ENCODE measurements around the gene PSMG3. TPM values are rescaled to one million over a fixed set of nuclear protein-coding genes. Genes with fewer than 3 reads are reported as not detected.

PSMG3 gene
- total RNA-seq, 1 experiment from 2014 or later, result 49.8 TPM

GRCh38 chr7:1550005-1550845 is 19.6 kb downstream of the PSMG3 start:
- H3K4me3 ChIP-seq (ENCODE audit: insufficient read depth, low read depth, low read length), result no peak overlapping the region
- H3K27me3 ChIP-seq (ENCODE audit: control insufficient read depth, insufficient read depth, low read length), result no peaks in the 10 kb centered on the region
- H3K36me3 ChIP-seq (replicated peaks; ENCODE audit: control insufficient read depth, insufficient read depth, low read length), result no peaks in the 10 kb centered on the region
- DNase-seq, result no peak

GRCh38 chr7:1549357-1550004 is 20.4 kb downstream of the PSMG3 start:
- Histone ChIP-seq H3K36me3 (replicated peaks; ENCODE audit: control insufficient read depth, insufficient read depth, low read length) (no peaks in the 10 kb centered on the region), H3K27me3 (ENCODE audit: control insufficient read depth, insufficient read depth, low read length) (no peaks in the 10 kb centered on the region), H3K4me3 (ENCODE audit: insufficient read depth, low read depth, low read length) (no peak overlapping the region)
- no peak for DNase-seq

GRCh38 chr7:1548944-1549343 is 20.9 kb downstream of the PSMG3 start:
- Histone ChIP-seq H3K27me3 (ENCODE audit: control insufficient read depth, insufficient read depth, low read length) (no peaks in the 10 kb centered on the region), H3K4me3 (ENCODE audit: insufficient read depth, low read depth, low read length) (no peak overlapping the region), H3K36me3 (replicated peaks; ENCODE audit: control insufficient read depth, insufficient read depth, low read length) (no peaks in the 10 kb centered on the region)
- DNase-seq, result no peak

GRCh38 chr7:1548438-1548831 is 21.4 kb downstream of the PSMG3 start:
- no peak for DNase-seq
- H3K36me3 ChIP-seq (replicated peaks; ENCODE audit: control insufficient read depth, insufficient read depth, low read length), result no peaks in the 10 kb centered on the region
- no peaks in the 10 kb centered on the region for H3K27me3 ChIP-seq (ENCODE audit: control insufficient read depth, insufficient read depth, low read length)
- H3K4me3 ChIP-seq (ENCODE audit: insufficient read depth, low read depth, low read length), result no peak overlapping the region

GRCh38 chr7:1547777-1548437 is 21.9 kb downstream of the PSMG3 start:
- Histone ChIP-seq H3K36me3 (replicated peaks; ENCODE audit: control insufficient read depth, insufficient read depth, low read length) (no peaks in the 10 kb centered on the region), H3K4me3 (ENCODE audit: insufficient read depth, low read depth, low read length) (no peak overlapping the region), H3K27me3 (ENCODE audit: control insufficient read depth, insufficient read depth, low read length) (no peaks in the 10 kb centered on the region)
- no peak for DNase-seq

- no peak for DNase-seq
- no peaks in the 10 kb centered on the region for H3K27me3 ChIP-seq (ENCODE audit: control insufficient read depth, insufficient read depth, low read length)
Measured at GRCh38 chr7:1546909-1547776, 22.7 kb downstream of the PSMG3 start.

GRCh38 chr7:1546274-1546908 is 23.4 kb downstream of the PSMG3 start:
- Histone ChIP-seq H3K27me3 (ENCODE audit: control insufficient read depth, insufficient read depth, low read length) (no peaks in the 10 kb centered on the region), H3K4me3 (ENCODE audit: insufficient read depth, low read depth, low read length) (no peak overlapping the region), H3K36me3 (replicated peaks; ENCODE audit: control insufficient read depth, insufficient read depth, low read length) (no peaks in the 10 kb centered on the region; the same call in 1 of the 2 replicates)
- DNase-seq, result no peak

More at GRCh38 chr7:1546909-1547776, 22.7 kb downstream of the PSMG3 start:
- Histone ChIP-seq H3K4me3 (ENCODE audit: insufficient read depth, low read depth, low read length) (no peak overlapping the region), H3K36me3 (replicated peaks; ENCODE audit: control insufficient read depth, insufficient read depth, low read length) (no peaks in the 10 kb centered on the region; the same call in 1 of the 2 replicates)

GRCh38 chr7:1545417-1546246 is 24.2 kb downstream of the PSMG3 start:
- no peak for DNase-seq
- Histone ChIP-seq H3K27me3 (ENCODE audit: control insufficient read depth, insufficient read depth, low read length) (no peaks in the 10 kb centered on the region), H3K36me3 (replicated peaks; ENCODE audit: control insufficient read depth, insufficient read depth, low read length) (no peaks in the 10 kb centered on the region; the same call in 1 of the 2 replicates), H3K4me3 (ENCODE audit: insufficient read depth, low read depth, low read length) (no peak overlapping the region)

- no peaks in the 10 kb centered on the region for H3K27me3 ChIP-seq (ENCODE audit: control insufficient read depth, insufficient read depth, low read length)
- no peaks in the 10 kb centered on the region; the same call in 1 of the 2 replicates for H3K36me3 ChIP-seq (replicated peaks; ENCODE audit: control insufficient read depth, insufficient read depth, low read length)
- no peak for DNase-seq
- H3K4me3 ChIP-seq (ENCODE audit: insufficient read depth, low read depth, low read length), result no peak overlapping the region
Measured at GRCh38 chr7:1544896-1545416, 24.9 kb downstream of the PSMG3 start.

- no peak overlapping the region for H3K4me3 ChIP-seq (ENCODE audit: insufficient read depth, low read depth, low read length)
- DNase-seq, result no peak
- H3K36me3 ChIP-seq (replicated peaks; ENCODE audit: control insufficient read depth, insufficient read depth, low read length), result no peaks in the 10 kb centered on the region; the same call in 1 of the 2 replicates
- H3K27me3 ChIP-seq (ENCODE audit: control insufficient read depth, insufficient read depth, low read length), result no peaks in the 10 kb centered on the region
Measured at GRCh38 chr7:1544178-1544895, 25.5 kb downstream of the PSMG3 start.

GRCh38 chr7:1543826-1544177 is 26.0 kb downstream of the PSMG3 start:
- H3K27me3 ChIP-seq (ENCODE audit: control insufficient read depth, insufficient read depth, low read length), result no peaks in the 10 kb centered on the region
- H3K4me3 ChIP-seq (ENCODE audit: insufficient read depth, low read depth, low read length), result no peak overlapping the region
- H3K36me3 ChIP-seq (replicated peaks; ENCODE audit: control insufficient read depth, insufficient read depth, low read length), result no peaks in the 10 kb centered on the region; the same call in 1 of the 2 replicates
- no peak for DNase-seq

GRCh38 chr7:1542841-1543747 is 26.7 kb downstream of the PSMG3 start:
- no peak for DNase-seq
- Histone ChIP-seq H3K36me3 (replicated peaks; ENCODE audit: control insufficient read depth, insufficient read depth, low read length) (no peaks in the 10 kb centered on the region; the same call in 1 of the 2 replicates), H3K27me3 (ENCODE audit: control insufficient read depth, insufficient read depth, low read length) (no peaks in the 10 kb centered on the region), H3K4me3 (ENCODE audit: insufficient read depth, low read depth, low read length) (no peak overlapping the region)
